ENCODE data around the gene RASGEF1B. TPM values are rescaled to one million over a fixed set of nuclear protein-coding genes. Genes with fewer than 3 reads are reported as not detected.

Gene RASGEF1B
- total and polyA plus RNA-seq, 2 donors from 2014 or later = 8.3 to 15.0 TPM

DNA sequence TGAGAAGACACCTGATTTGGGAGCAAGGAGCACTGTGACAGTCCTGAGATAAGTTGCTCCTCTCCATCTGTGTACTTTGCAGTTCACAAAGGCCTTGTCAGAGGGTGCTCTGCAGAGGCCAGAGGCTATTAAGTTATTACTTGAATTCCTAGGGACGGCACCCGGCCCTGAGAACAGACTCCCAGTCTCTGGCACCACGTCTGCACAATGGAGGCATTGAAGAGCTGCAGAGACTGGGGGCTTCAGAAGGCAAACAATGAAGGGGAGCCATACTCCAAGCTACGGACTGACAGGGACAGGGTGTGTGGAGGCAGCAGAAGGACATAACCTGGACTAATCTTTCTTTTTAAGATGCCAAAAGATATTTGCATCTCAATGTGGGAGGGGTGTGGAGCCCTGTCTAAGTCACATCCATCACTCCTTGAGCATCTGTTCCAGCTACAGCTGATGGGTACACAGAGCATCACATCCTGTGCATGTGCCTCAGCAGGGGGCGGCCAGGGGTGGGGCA, 11.5 kb downstream of the RASGEF1B start:
- FAIRE-seq = no peak
- peak in 1 of 5 donors; percentile 28 for DNase-seq
- H3K36me3 ChIP-seq (ENCODE audit: control insufficient read depth in 2 of 3, insufficient read depth in 3 of 3, low read length in 3 of 3) = peaks cover 0 to 2% (median 0%) of the 10 kb centered on the region in 3 donors
- no peak overlapping the region for H3K9ac ChIP-seq (ENCODE audit: low read length in 3 of 3)
- H3K9me3 ChIP-seq (ENCODE audit: control insufficient read depth in 2 of 3, insufficient read depth in 1 of 3, low read length in 3 of 3) = no peaks in the 10 kb centered on the region
- H3K27me3 ChIP-seq (ENCODE audit: control insufficient read depth, insufficient read depth, low read length) = no peaks in the 10 kb centered on the region
- intact Hi-C loops (cut with DNase I) = no loop called here
- no peaks in the 10 kb centered on the region for H3K4me1 ChIP-seq (ENCODE audit: control insufficient read depth in 2 of 3, insufficient read depth in 2 of 3, low read depth in 1 of 3, low read length in 3 of 3)
- TF ChIP-seq, protein P1, sequence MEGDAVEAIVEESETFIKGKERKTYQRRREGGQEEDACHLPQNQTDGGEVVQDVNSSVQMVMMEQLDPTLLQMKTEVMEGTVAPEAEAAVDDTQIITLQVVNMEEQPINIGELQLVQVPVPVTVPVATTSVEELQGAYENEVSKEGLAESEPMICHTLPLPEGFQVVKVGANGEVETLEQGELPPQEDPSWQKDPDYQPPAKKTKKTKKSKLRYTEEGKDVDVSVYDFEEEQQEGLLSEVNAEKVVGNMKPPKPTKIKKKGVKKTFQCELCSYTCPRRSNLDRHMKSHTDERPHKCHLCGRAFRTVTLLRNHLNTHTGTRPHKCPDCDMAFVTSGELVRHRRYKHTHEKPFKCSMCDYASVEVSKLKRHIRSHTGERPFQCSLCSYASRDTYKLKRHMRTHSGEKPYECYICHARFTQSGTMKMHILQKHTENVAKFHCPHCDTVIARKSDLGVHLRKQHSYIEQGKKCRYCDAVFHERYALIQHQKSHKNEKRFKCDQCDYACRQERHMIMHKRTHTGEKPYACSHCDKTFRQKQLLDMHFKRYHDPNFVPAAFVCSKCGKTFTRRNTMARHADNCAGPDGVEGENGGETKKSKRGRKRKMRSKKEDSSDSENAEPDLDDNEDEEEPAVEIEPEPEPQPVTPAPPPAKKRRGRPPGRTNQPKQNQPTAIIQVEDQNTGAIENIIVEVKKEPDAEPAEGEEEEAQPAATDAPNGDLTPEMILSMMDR (IDR thresholded peaks at IDR 0.05; ENCODE audit: borderline replicate concordance, extremely low read depth, insufficient read depth) = no peak
- H3K27ac ChIP-seq (ENCODE audit: low read depth in 2 of 2, low read length in 2 of 2) = no peak overlapping the region
- no peak overlapping the region for H3K4me3 ChIP-seq (ENCODE audit: low read length in 3 of 3)

DNA sequence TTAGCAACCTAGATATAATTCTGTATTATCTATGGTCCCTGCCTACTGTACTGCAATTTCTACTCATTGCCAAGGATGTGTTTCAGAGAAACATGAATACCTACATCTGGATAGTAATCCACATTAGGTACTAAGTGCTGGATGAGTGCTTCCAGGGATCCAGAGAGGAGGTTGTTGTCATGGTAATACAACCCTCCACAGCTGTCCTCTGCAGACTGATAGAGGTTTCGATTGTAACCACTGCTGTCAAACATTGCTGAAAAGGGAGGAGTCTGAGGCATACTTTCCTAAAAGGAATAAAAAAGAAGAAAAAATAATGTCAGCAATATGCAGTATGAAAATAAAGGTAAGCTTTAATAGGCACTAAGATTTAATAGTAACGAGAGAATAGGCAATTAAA, 12.5 kb downstream of the RASGEF1B start:
- H3K36me3 ChIP-seq (ENCODE audit: control insufficient read depth in 2 of 3, insufficient read depth in 3 of 3, low read length in 3 of 3) = peaks cover 0 to 2% (median 0%) of the 10 kb centered on the region in 3 donors
- FAIRE-seq (no peak), DNase-seq (no peak)
- no peaks in the 10 kb centered on the region for H3K27me3 ChIP-seq (ENCODE audit: control insufficient read depth, insufficient read depth, low read length)
- H3K4me1 ChIP-seq (ENCODE audit: control insufficient read depth in 2 of 3, insufficient read depth in 2 of 3, low read depth in 1 of 3, low read length in 3 of 3) = no peaks in the 10 kb centered on the region
- no peaks in the 10 kb centered on the region for H3K9me3 ChIP-seq (ENCODE audit: control insufficient read depth in 2 of 3, insufficient read depth in 1 of 3, low read length in 3 of 3)
- intact Hi-C loops (cut with DNase I) = no loop called here
- no peak overlapping the region for H3K4me3 ChIP-seq (ENCODE audit: low read length in 3 of 3)
- TF ChIP-seq, protein P1 (IDR thresholded peaks at IDR 0.05; ENCODE audit: borderline replicate concordance, extremely low read depth, insufficient read depth) = no peak
- H3K9ac ChIP-seq (ENCODE audit: low read length in 3 of 3) = no peak overlapping the region
- H3K27ac ChIP-seq (ENCODE audit: low read depth in 2 of 2, low read length in 2 of 2) = no peak overlapping the region

DNA sequence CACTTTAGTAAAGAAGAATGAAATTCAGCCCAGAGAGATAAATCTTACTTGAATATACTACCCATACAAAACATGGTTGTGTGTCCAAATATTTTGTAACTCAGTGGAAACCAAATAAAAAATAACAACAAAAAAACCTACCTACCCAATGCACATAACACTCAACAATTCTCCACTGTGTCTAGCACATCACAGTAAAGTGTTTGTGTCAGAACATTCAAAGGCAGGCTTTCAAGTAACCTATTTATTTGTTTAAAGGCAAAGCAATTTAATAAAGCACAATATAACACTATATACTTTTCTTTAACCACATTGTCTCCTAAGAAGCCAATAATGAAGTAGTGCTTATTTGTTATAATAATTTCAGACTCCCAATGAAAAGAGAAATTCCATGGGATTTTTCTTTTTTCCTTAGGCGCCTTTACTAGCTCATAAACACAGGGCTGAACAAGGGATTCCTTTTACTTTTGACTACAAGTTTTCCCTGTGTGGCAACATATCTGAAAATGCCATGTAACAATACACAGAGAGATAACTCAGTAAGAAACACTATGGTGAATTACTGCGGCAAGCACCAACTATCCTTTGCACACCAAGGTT, 13.7 kb downstream of the RASGEF1B start:
- Histone ChIP-seq H3K27me3 (ENCODE audit: control insufficient read depth, insufficient read depth, low read length) (no peaks in the 10 kb centered on the region), H3K36me3 (ENCODE audit: control insufficient read depth in 2 of 3, insufficient read depth in 3 of 3, low read length in 3 of 3) (peaks cover 0 to 7% (median 0%) of the 10 kb centered on the region in 3 donors), H3K27ac (ENCODE audit: low read depth in 2 of 2, low read length in 2 of 2) (no peak overlapping the region), H3K9ac (ENCODE audit: low read length in 3 of 3) (no peak overlapping the region), H3K4me3 (ENCODE audit: low read length in 3 of 3) (no peak overlapping the region), H3K9me3 (ENCODE audit: control insufficient read depth in 2 of 3, insufficient read depth in 1 of 3, low read length in 3 of 3) (no peaks in the 10 kb centered on the region), H3K4me1 (ENCODE audit: control insufficient read depth in 2 of 3, insufficient read depth in 2 of 3, low read depth in 1 of 3, low read length in 3 of 3) (no peaks in the 10 kb centered on the region)
- FAIRE-seq (no peak), DNase-seq (no peak)
- intact Hi-C loops (cut with DNase I) = no loop called here
- TF ChIP-seq, protein P1 (IDR thresholded peaks at IDR 0.05; ENCODE audit: borderline replicate concordance, extremely low read depth, insufficient read depth) = no peak

Measured in kidney (tissue), 14 donors.